RPMI8226 (cell line): ENCODE results near the gene C1QTNF8.

Experiments
- DNase-seq: peaks from one replicate; pipeline ENCODE4 v3.0.0-alpha.2; 2015

Gene C1QTNF8, protein sequence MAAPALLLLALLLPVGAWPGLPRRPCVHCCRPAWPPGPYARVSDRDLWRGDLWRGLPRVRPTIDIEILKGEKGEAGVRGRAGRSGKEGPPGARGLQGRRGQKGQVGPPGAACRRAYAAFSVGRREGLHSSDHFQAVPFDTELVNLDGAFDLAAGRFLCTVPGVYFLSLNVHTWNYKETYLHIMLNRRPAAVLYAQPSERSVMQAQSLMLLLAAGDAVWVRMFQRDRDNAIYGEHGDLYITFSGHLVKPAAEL

GRCh38 chr16:1096169-1097082 lies at the start of gene C1QTNF8:
C1QTNF8 (minus strand) TSS chr16:1096244; CDS start chr16:1094922, 1,322 bp downstream.
- no peak for DNase-seq

- no peak for DNase-seq
These were observed 49.5 kb upstream of the C1QTNF8 start for GRCh38 chr16:1145383-1146100.

DNA sequence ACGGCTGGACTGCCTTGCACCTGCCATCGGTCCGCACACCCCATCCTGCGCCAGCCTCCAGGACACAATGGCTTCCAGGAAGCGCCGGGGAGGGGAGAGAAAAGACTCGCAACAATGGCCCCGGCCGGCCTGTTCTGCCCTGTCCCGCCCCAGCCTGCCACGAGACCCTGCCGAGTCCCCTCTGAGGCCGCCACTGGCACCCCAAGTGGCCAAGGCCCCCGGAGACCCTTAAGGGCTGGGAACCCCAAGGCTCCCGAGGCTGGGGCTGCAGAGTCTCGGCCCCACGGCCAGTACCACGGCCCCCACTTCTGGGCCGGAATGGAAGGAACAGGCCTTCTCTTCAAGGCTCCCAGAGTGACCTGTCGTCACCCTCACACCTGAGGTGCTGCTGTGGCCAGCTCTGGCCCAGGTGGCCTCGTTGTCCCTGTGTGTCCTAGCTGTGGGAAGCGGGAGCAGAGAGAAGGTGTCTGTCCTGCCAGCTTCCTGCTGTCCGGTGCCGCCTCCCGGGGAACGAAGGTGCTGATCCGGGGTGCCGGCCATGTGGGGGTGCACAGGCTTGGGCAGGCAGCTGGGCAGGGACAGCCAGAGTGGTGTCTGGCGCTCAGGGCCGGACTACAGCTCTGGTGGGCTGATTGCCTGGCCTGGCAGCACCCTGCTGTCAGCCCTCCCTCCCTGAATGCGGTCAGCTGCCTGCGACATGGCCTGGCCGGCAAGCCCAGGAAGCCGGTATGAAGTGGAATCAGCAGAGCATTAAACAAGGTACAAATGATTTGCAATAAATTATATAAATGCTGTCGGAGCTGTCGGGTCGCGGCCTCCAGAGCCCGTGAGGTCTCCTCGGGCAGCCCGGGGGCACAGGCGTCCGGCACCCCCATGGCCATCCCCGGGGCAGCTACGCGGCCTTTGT lies 48.7 kb upstream of the C1QTNF8 start:
- no peak for DNase-seq

GRCh38 chr16:1143761-1144450 lies 47.9 kb upstream of the C1QTNF8 start:
- DNase-seq: no peak

- DNase-seq: no peak
These were observed 46.9 kb upstream of the C1QTNF8 start for GRCh38 chr16:1142911-1143310.

GRCh38 chr16:1141716-1142115 lies 45.7 kb upstream of the C1QTNF8 start:
- DNase-seq: no peak

GRCh38 chr16:1141191-1141590 lies 45.1 kb upstream of the C1QTNF8 start:
- no peak for DNase-seq

GRCh38 chr16:1140582-1141162 lies 44.6 kb upstream of the C1QTNF8 start:
- no peak for DNase-seq

- DNase-seq: no peak
These were observed 41.6 kb upstream of the C1QTNF8 start for GRCh38 chr16:1137604-1138003.

GRCh38 chr16:1135459-1135825 lies 39.4 kb upstream of the C1QTNF8 start:
- no peak for DNase-seq

DNA sequence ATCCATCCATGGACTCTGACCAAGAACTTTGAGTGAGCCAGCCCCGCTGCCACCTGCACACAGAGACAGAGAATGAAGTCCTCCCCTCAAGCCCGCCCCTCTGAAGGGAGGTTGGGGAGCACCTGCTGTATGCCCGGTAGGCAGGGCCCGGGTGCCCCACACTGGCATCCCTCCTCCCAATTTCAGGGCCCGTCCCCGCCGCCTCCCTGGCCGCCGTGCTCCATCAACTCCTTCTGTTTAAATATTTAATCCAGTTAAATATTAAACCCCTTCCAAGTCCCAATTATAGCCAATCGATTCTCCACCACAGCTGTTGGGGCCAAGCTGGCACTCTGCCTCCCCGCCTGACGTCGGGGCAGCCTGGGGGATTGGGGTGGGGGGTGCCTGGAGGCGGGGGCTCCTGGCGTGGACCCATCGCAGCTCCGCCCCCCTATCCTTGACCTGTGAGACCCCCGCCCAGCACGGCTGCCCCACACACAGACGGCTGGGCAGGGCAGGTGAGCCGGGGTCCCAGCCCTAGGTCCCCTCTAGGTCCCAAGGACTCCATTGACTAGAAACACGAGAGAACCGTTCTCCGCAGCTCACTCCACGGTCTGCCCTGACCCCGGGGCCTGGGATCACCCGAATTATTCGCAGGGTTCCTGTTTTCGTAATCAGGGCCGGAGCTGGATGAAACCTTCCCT lies 38.9 kb upstream of the C1QTNF8 start:
- no peak for DNase-seq

DNA sequence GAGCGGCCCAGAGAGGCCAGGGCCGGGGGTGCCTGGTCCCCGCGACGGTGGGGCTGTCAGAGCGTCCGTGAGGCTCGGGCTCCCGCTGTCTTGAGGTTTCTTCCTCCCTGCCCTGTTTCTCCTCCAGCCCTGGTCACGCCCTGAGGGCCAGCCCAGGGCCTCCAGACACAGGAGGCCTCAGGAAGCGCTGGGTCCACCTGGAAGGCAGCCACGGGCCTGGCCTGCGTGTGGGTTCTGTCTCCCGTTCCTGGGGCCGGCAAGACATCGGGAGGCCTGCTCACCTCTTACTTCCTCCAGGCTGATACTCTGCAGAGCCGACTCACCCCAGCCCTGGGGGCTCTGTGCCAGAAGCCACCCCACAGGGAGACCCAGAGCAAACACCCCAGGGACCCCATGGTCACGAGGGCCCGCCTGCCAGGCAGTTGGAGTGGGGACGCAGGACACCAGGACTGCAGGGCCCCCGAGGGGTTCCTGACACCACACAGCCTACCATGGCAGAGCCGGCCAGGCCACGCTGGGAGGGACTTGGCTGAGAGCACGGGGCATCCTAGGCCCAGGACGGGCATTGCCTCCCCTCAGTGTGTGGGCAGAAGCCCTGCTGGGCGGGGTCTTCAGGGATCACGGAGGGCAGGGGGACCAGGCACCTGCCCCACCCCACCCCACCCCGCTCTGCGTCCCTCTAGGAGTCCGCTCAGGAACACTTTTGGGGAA lies 37.9 kb upstream of the C1QTNF8 start:
- no peak for DNase-seq

- no peak for DNase-seq
These were observed 37.2 kb upstream of the C1QTNF8 start for GRCh38 chr16:1133271-1133670.

GRCh38 chr16:1132431-1132830 lies 36.4 kb upstream of the C1QTNF8 start:
- no peak for DNase-seq

DNA sequence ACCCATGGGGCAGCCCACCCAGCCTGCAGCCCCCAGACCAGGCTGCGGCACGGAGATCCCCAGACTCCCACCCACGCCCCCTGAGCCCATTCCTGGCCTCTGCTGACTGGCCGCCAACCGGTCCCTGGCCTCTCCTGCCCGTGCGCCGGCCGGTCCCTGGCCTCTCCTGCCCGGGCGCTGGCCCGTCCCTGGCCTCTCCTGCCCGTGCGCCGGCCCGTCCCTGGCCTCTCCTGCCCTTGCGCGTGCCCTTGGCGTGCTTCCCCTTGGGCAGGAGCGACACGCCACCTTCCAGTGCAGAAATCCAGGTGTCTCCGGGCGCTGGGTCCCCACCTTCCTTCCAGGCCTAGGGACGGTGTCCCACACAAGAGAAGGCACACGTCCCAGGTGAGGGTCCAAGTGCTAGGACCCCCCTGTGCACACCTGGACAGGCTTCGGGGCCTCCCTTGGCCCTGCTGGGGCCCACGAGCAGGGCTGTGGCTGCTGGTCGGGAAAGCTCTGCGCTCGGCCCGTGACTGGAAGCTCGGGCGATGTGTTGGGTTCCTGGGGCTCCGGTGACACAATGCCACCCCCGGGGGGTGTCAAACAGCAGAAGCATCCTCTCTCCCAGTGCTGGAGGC lies 35.4 kb upstream of the C1QTNF8 start:
- no peak for DNase-seq

DNA sequence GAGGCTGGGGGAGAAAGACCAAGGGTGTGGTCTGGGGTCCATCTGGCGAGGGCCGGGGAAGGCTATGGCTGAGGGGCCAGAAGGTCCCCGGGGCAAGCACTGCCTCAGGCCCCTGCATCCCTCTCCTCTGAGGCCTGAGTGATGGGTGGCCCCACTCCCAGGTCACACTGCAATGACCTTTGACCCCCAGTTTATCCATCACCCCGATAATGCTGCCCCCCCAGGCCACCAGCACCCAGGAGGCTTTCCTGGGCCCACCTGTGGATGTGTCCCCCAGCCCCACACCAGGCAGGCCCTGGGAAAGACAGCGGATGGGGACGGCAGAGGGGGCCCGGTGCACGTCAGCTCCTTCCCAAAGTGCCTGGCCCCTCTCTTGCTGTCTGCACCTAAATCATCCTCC lies 34.3 kb upstream of the C1QTNF8 start:
- no peak for DNase-seq

DNA sequence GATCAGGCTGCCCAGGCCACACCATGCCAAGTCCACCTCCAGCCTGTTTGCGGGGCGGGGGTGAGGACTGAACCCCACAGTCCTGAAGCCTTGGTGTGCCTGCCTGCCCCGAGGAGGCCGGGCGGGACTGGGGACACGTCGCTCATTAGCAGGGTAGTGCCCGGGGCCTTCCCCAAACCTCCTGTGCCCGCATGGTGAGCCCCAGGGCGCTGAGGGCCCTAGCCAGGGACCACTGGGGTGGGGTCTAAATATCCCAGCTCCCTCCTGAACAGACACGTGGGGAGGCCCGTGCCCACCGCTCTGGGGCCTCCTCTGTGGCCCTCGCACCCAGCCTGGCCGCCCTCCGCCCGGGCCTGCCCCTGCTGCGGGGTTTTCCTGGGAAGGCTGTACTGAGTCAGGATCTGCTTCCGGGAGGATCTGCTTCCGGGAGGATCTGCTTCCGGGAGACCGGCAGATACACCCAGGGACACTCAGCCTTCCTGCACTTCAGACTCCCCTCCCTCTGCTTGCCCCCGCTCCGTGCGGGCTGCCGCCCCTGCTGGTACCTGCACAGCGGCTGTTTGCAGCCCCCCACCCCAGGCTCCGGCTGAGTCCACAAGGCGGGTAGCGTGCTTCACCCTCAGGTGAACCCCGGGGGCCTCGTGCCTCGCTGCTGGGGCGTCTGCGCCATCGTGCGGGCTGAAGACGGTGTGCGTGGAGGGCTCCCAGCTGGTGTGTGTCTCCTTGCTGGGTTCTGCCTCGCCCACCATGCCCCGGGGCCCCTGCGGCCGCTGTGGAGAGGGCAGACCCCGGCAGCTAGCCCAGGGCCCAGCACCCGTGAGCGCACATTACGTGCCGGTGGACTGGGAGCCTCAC lies 33.3 kb upstream of the C1QTNF8 start:
- no peak for DNase-seq

- no peak for DNase-seq
These were observed 32.1 kb upstream of the C1QTNF8 start for GRCh38 chr16:1127971-1128715.
